Measurements from ENCODE around the gene TRAPPC5. TPM values are rescaled to one million over a fixed set of nuclear protein-coding genes. Genes with fewer than 3 reads are reported as not detected.

The TRAPPC5 gene
- total and polyA plus RNA-seq, 10 of the 15 experiments (the other 5 are each of a cell fraction or from before 2014, with no cell fraction given): 4.2 to 210 (median 89.1) TPM

DNA sequence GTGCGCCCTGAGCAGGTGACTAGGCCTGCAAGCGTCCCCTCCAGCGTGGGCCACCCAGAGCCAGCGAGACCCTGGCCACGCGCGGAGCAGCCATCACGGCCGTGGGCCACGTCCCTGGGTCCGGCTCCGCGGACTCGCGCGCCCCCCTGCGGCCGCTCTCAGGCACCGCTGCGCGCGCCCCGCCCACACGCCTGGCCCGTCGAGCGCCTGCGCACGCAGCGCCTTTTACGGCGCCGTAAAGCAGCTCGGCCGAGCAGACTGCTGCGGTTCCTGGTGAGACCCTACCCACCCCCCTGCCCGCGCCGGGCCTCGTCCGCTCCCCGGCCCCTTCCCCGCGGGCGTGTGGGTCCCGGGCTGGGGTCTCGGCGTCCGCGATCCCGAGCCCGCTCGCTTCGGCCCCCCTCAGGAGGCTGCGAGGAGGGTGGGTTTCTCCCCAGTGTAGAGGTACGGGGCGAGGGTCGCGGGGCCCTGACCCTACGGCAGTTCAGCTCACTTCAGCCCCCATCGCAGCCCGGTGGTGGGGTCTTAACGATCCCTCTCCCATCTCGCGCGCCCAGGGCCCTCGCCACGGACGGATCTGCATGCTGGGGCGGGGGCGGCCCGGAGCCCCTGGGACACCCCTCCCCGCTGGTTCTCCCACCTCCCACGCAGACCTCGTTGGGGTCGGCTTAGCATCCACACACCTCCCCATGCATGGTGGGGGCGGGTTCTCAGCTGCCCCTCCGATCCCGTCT lies at the start of gene TRAPPC5 (continued):
- TF ChIP-seq, protein P1, sequence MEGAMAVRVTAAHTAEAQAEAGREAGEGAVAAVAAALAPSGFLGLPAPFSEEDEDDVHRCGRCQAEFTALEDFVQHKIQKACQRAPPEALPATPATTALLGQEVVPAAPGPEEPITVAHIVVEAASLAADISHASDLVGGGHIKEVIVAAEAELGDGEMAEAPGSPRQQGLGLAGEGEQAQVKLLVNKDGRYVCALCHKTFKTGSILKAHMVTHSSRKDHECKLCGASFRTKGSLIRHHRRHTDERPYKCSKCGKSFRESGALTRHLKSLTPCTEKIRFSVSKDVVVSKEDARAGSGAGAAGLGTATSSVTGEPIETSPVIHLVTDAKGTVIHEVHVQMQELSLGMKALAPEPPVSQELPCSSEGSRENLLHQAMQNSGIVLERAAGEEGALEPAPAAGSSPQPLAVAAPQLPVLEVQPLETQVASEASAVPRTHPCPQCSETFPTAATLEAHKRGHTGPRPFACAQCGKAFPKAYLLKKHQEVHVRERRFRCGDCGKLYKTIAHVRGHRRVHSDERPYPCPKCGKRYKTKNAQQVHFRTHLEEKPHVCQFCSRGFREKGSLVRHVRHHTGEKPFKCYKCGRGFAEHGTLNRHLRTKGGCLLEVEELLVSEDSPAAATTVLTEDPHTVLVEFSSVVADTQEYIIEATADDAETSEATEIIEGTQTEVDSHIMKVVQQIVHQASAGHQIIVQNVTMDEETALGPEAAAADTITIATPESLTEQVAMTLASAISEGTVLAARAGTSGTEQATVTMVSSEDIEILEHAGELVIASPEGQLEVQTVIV (IDR thresholded peaks at IDR 0.05; ENCODE audit: borderline replicate concordance, partially characterized antibody): peak; percentile 98
- TF ChIP-seq ZSCAN29 (IDR thresholded peaks at IDR 0.05) (peak; percentile 65; the same call in 1 of the 2 replicates), STAT3 (IDR thresholded peaks at IDR 0.05; ENCODE audit: low read depth, low read length) (no peak), IKZF1 (conservative IDR thresholded peaks at IDR 0.05) (peak; percentile 90), NFYA (IDR thresholded peaks at IDR 0.05; ENCODE audit: borderline replicate concordance, low read depth, low read length) (no peak), YBX1 (IDR thresholded peaks at IDR 0.05) (no peak), SIN3A (IDR thresholded peaks at IDR 0.05; ENCODE audit: low read depth, low read length) (0 out of 2 replicates have a peak, but pooled peaks have one; percentile 32), RELB (IDR thresholded peaks at IDR 0.05; ENCODE audit: low read depth) (no peak), IRF3 (IDR thresholded peaks at IDR 0.05) (no peak), TARDBP (IDR thresholded peaks at IDR 0.05; ENCODE audit: borderline replicate concordance) (no peak), CBFB (IDR thresholded peaks at IDR 0.05; ENCODE audit: low read depth) (no peak), RAD21 (IDR thresholded peaks at IDR 0.05; ENCODE audit: insufficient read depth, low read depth, low read length) (peak; percentile 75), CEBPZ (IDR thresholded peaks at IDR 0.05; ENCODE audit: low read depth, low read length) (no peak), POLR2AphosphoS2 (IDR thresholded peaks at IDR 0.05; ENCODE audit: low read depth, low read length) (no peak), BCL3 (IDR thresholded peaks at IDR 0.05; ENCODE audit: borderline replicate concordance, insufficient read depth, low read depth, low read length, poor library complexity, severe bottlenecking) (peak; percentile 36)

Measured in GM12878 (cell line).